Liver (tissue), 3 donors: ENCODE results near the gene TMEM248.
"Not testable (repeated sequence)": the region's sequence is repeated elsewhere in the genome, so short reads cannot be mapped to it uniquely, and the experiment has no call there.

ENCODE experiments used
- EGR1 ChIP-seq, 2 donors: IDR thresholded peaks; 2 replicates each; pipeline ENCODE4 v1.6.1; 2016 to 2018; ENCODE audit warnings: antibody characterized with exemption in 2 of 2, low read depth in 2 of 2
- TAF1 ChIP-seq: conservative IDR thresholded peaks from 2 replicates; pipeline ENCODE4 v1.6.1; 2016; ENCODE audit warnings: antibody characterized with exemption, mild to moderate bottlenecking
- TF ChIP-seq, protein P1 (sequence below): fragments of 150-350 bp; IDR thresholded peaks from 2 replicates; pipeline ENCODE4 v1.5.1; 2017; ENCODE audit warnings: improper control_type of control experiment, low read depth, low read length; ENCODE audit not compliant: missing input control
- donor health status: healthy.
- donor health status: healthy.

DNA sequence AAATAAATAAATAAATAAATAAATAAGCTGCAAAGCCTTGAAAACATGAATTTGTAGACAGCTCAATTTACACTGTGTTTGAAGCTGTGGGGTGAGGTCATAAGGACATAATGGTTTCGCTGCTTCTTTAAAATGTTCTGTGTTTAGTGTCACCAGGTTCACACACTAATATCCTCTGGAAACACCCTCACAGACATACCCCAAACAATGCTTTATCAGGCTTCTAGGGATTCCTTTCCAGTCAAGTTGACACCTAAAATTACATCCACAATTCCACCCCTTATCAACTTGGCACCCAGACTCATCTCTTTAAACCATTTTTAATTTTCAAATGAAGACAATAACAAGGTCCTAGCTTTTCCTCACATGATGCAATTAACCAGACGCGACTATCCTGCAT, 68.5 kb downstream of the TMEM248 start:
- TF ChIP-seq TAF1; EGR1 (IDR thresholded peaks at IDR 0.05; ENCODE audit: low read depth in 2 of 2): not testable (repeated sequence)
- TF ChIP-seq, protein P1, sequence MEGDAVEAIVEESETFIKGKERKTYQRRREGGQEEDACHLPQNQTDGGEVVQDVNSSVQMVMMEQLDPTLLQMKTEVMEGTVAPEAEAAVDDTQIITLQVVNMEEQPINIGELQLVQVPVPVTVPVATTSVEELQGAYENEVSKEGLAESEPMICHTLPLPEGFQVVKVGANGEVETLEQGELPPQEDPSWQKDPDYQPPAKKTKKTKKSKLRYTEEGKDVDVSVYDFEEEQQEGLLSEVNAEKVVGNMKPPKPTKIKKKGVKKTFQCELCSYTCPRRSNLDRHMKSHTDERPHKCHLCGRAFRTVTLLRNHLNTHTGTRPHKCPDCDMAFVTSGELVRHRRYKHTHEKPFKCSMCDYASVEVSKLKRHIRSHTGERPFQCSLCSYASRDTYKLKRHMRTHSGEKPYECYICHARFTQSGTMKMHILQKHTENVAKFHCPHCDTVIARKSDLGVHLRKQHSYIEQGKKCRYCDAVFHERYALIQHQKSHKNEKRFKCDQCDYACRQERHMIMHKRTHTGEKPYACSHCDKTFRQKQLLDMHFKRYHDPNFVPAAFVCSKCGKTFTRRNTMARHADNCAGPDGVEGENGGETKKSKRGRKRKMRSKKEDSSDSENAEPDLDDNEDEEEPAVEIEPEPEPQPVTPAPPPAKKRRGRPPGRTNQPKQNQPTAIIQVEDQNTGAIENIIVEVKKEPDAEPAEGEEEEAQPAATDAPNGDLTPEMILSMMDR: not testable (repeated sequence)
